ENCODE data around the gene KCNAB3.
A peak's percentile ranks its signal among the peaks of the same experiment; 100 is the strongest.

Gene KCNAB3

GRCh38 chr17:7930841-7931631 is 1.4 kb upstream of the KCNAB3 start:
- Histone ChIP-seq H4K20me1 (ENCODE audit: insufficient read depth, low read length) (no peaks in the 10 kb centered on the region), H3K9me2 (ENCODE audit: low read depth, low read length) (no peaks in the 10 kb centered on the region), H2AFZ (ENCODE audit: low read length) (no peak overlapping the region), H3K9ac (ENCODE audit: low read length) (peak overlapping the region; percentile 81), H3F3A (ENCODE audit: insufficient read depth, low read length) (no peaks in the 10 kb centered on the region), H3K4me1 (ENCODE audit: insufficient read depth, low read length, severe bottlenecking) (peaks cover 51% of the 10 kb centered on the region), H3K79me2 (ENCODE audit: insufficient read depth, low read length) (0 out of 2 replicates have a peak, but pooled peaks cover 4% of the 10 kb centered on the region), H3K4me2 (ENCODE audit: low read length) (peak overlapping the region; percentile 79), H3K36me3 (ENCODE audit: insufficient read depth, low read length) (peaks cover 26% of the 10 kb centered on the region), H3K4me3 (ENCODE audit: low read depth, low read length, poor library complexity, severe bottlenecking) (peak overlapping the region; percentile 76), H3K27me3 (ENCODE audit: insufficient read depth, low read length) (no peaks in the 10 kb centered on the region), H3K9me3 (ENCODE audit: low read length) (no peaks in the 10 kb centered on the region), H3K27ac (ENCODE audit: low read depth, low read length, poor library complexity, severe bottlenecking) (no peak overlapping the region)
- TF ChIP-seq CTCF (IDR thresholded peaks at IDR 0.05; ENCODE audit: low read length) (no peak), EZH2 (IDR thresholded peaks at IDR 0.05; ENCODE audit: borderline replicate concordance, low read length) (no peak)

- Histone ChIP-seq H3K4me1 (ENCODE audit: insufficient read depth, low read length, severe bottlenecking) (peaks cover 37% of the 10 kb centered on the region), H2AFZ (ENCODE audit: low read length) (no peak overlapping the region)
- TF ChIP-seq EZH2 (IDR thresholded peaks at IDR 0.05; ENCODE audit: borderline replicate concordance, low read length): no peak
- no peak for TF ChIP-seq CTCF (IDR thresholded peaks at IDR 0.05; ENCODE audit: low read length)
Observed at GRCh38 chr17:7927596-7927995, 2.1 kb downstream of the KCNAB3 start.

GRCh38 chr17:7922845-7923628 is 6.6 kb downstream of the KCNAB3 start:
- Histone ChIP-seq H3F3A (ENCODE audit: insufficient read depth, low read length) (no peaks in the 10 kb centered on the region), H3K9me2 (ENCODE audit: low read depth, low read length) (no peaks in the 10 kb centered on the region), H3K9me3 (ENCODE audit: low read length) (no peaks in the 10 kb centered on the region), H3K9ac (ENCODE audit: low read length) (peak overlapping the region; percentile 40; the same call in 1 of the 2 replicates), H3K4me3 (ENCODE audit: low read depth, low read length, poor library complexity, severe bottlenecking) (peak overlapping the region; percentile 48), H3K4me1 (ENCODE audit: insufficient read depth, low read length, severe bottlenecking) (peaks cover 12% of the 10 kb centered on the region), H3K36me3 (ENCODE audit: insufficient read depth, low read length) (peaks cover 6% of the 10 kb centered on the region; the same call in 1 of the 2 replicates), H3K27ac (ENCODE audit: low read depth, low read length, poor library complexity, severe bottlenecking) (no peak overlapping the region), H2AFZ (ENCODE audit: low read length) (no peak overlapping the region), H3K27me3 (ENCODE audit: insufficient read depth, low read length) (no peaks in the 10 kb centered on the region), H3K4me2 (ENCODE audit: low read length) (peak overlapping the region; percentile 64), H3K79me2 (ENCODE audit: insufficient read depth, low read length) (no peaks in the 10 kb centered on the region), H4K20me1 (ENCODE audit: insufficient read depth, low read length) (no peaks in the 10 kb centered on the region)
- TF ChIP-seq EZH2 (IDR thresholded peaks at IDR 0.05; ENCODE audit: borderline replicate concordance, low read length) (no peak), CTCF (IDR thresholded peaks at IDR 0.05; ENCODE audit: low read length) (no peak; the same call in 1 of the 2 replicates)

More at GRCh38 chr17:7927596-7927995, 2.1 kb downstream of the KCNAB3 start:
- H4K20me1 ChIP-seq (ENCODE audit: insufficient read depth, low read length): no peaks in the 10 kb centered on the region
- H3K4me3 ChIP-seq (ENCODE audit: low read depth, low read length, poor library complexity, severe bottlenecking): no peak overlapping the region
- H3K4me2 ChIP-seq (ENCODE audit: low read length): no peak overlapping the region
- H3K27me3 ChIP-seq (ENCODE audit: insufficient read depth, low read length): no peaks in the 10 kb centered on the region
- peaks cover 13% of the 10 kb centered on the region; the same call in 1 of the 2 replicates for H3K36me3 ChIP-seq (ENCODE audit: insufficient read depth, low read length)
- H3K9me3 ChIP-seq (ENCODE audit: low read length): no peaks in the 10 kb centered on the region
- H3K9me2 ChIP-seq (ENCODE audit: low read depth, low read length): no peaks in the 10 kb centered on the region
- H3K27ac ChIP-seq (ENCODE audit: low read depth, low read length, poor library complexity, severe bottlenecking): no peak overlapping the region
- no peaks in the 10 kb centered on the region for H3F3A ChIP-seq (ENCODE audit: insufficient read depth, low read length)
- no peak overlapping the region for H3K9ac ChIP-seq (ENCODE audit: low read length)
- 0 out of 2 replicates have a peak, but pooled peaks cover 4% of the 10 kb centered on the region for H3K79me2 ChIP-seq (ENCODE audit: insufficient read depth, low read length)
